Measurements from ENCODE around the gene KEAP1. TPM values are rescaled to one million over a fixed set of nuclear protein-coding genes. Genes with fewer than 3 reads are reported as not detected.
"Not testable (repeated sequence)": the region's sequence is repeated elsewhere in the genome, so short reads cannot be mapped to it uniquely, and the experiment has no call there.

KEAP1 gene
- total RNA-seq (30.4 TPM), polyA plus RNA-seq (80.1 TPM)

DNA sequence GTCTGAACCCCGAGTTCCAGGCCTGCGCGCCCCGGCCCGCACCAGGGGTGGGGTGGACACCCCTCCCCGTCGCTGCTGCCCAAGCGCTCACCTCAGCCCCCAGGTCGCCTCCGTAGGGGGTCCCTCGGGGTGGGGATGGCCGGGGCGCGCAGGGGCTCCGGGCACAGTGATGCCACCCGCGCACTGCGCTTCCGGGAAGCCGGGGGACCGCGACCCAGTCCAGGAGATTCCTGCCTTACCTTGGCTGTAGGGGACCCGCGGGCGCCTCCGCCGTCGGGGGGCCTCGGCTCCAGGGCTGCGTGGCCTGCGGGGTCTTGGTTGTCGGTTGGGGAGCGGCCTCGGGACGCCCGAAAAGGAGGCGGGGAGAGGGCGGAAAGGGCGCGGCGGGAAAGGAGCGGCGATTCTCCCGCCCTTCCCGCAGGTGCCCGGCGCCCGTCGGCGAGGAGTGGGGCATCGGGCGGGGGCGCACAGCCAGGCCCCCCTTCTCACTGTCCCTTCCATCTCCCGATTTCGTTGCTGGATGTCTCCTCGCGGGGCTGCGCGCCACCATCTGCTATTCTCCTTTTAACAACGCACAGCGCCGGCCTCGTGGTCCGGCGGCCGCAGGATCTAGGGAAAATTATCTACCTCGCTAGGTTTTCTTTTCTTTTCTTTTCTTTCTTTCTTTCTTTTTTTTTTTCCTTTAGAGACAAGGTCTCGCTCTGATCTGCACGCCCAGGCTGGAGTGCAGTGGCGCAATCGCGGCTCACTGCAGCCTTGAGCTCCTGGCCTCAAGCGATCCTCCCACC, at the start of gene KEAP1:
Gene KEAP1 (minus strand): TSS at position 355 of the 788 bp plus-strand sequence. CDS start 3,323 bp downstream, outside the sequence.
- Histone ChIP-seq H3K27ac (ENCODE audit: low read depth) (peak within 1 kb of the TSS; percentile 93), H3K4me3 (ENCODE audit: low read depth, low read length) (peak within 1 kb of the TSS; percentile 66), H3K36me3 (ENCODE audit: insufficient read depth) (no peaks in the 10 kb centered on the region), H3K4me1 (ENCODE audit: insufficient read depth) (peaks cover 1% of the 10 kb centered on the region)
- DNase-seq (ENCODE audit: extremely low spot score): no peak
- 4% methylated on average over 73 of the region's 73 CpGs for WGBS

DNA sequence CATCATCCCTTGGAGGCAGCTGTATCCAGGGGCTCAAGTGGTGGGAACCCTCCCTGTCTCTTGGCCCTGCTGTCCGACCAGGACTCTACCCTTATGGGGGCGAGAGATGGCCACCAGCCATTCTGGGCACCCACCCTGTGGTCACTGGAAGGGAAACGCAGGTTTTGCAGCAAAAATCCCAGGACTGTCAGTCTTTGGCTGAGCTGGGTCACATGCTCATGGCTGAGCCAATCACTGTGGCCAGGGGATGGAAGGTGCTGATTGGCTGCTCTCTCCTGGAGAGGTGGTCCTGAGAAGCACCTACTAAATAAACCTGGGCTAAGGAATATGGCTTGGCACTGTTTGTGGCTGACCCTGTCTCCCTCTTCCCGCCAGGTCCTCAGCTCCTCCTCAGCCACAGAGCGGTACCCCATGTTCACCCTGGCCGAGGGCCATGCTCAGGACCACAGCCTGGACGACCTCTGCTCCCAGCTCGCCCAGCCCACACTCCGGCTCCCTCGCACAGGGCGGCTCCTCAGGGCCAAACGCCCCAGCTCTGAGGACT, 49.4 kb upstream of the KEAP1 start:
- DNase-seq (ENCODE audit: extremely low spot score): no peak
- Histone ChIP-seq H3K27ac (ENCODE audit: low read depth) (no peak overlapping the region), H3K4me3 (ENCODE audit: low read depth, low read length) (no peak overlapping the region), H3K4me1 (ENCODE audit: insufficient read depth) (no peaks in the 10 kb centered on the region), H3K36me3 (ENCODE audit: insufficient read depth) (peaks cover 3% of the 10 kb centered on the region)
- 80% methylated on average over 12 of the region's 12 CpGs for WGBS

GRCh38 chr19:10551698-10552301, 48.6 kb upstream of the KEAP1 start:
- Histone ChIP-seq H3K27ac (ENCODE audit: low read depth) (no peak overlapping the region), H3K36me3 (ENCODE audit: insufficient read depth) (peaks cover 3% of the 10 kb centered on the region)

DNA sequence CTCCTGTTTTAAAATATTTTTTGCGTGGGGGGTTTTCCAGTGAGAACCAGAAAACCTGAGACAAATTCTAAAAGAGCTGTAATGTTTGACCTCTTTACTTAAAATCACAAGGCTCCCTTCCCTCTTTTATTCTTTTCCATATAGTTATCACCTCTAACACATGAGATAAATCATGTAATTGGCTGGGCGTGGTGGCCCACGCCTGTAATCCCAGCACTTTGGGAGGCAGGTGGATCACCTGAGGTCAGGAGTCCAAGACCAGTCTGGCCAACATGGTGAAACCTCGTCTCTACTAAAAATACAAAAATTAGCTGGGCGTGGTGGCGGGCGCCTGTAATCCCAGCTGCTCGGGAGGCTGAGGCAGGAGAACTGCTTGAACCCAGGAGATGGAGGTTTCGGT, 47.9 kb upstream of the KEAP1 start:
- not testable (repeated sequence) for DNase-seq (ENCODE audit: extremely low spot score); H3K36me3 ChIP-seq (ENCODE audit: insufficient read depth); H3K4me3 ChIP-seq (ENCODE audit: low read depth, low read length); H3K4me1 ChIP-seq (ENCODE audit: insufficient read depth); H3K27ac ChIP-seq (ENCODE audit: low read depth)
- 96% methylated on average over 9 of the region's 9 CpGs for WGBS

More at GRCh38 chr19:10551698-10552301, 48.6 kb upstream of the KEAP1 start:
- Histone ChIP-seq H3K4me3 (ENCODE audit: low read depth, low read length) (no peak overlapping the region), H3K4me1 (ENCODE audit: insufficient read depth) (no peaks in the 10 kb centered on the region)
- 93% methylated on average over 12 of the region's 12 CpGs for WGBS
- DNase-seq (ENCODE audit: extremely low spot score): no peak

DNA sequence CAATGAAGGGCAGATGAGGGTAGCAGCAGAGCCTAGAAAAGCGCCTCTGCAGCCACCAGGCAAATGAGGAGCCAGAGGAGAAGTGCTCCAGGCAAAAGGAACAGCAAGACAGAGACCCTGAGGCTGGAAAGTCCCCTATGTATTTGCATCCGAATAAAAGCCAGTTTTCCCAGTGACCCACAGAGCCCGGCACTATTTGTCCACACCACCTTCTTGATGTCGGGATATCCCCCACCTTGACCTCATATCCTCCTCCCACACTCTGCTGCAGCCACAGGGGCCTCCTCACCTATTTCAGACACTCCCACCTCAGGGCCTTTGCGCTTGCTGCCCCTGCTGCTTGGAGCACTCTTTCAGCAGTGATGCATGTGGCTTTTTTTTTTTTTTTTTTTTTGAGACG, 47.2 kb upstream of the KEAP1 start:
- no peak overlapping the region for H3K4me3 ChIP-seq (ENCODE audit: low read depth, low read length)
- no peaks in the 10 kb centered on the region for H3K4me1 ChIP-seq (ENCODE audit: insufficient read depth)
- no peak for DNase-seq (ENCODE audit: extremely low spot score)
- peaks cover 3% of the 10 kb centered on the region for H3K36me3 ChIP-seq (ENCODE audit: insufficient read depth)
- no peak overlapping the region for H3K27ac ChIP-seq (ENCODE audit: low read depth)
- 95% methylated on average over 6 of the region's 6 CpGs for WGBS

DNA sequence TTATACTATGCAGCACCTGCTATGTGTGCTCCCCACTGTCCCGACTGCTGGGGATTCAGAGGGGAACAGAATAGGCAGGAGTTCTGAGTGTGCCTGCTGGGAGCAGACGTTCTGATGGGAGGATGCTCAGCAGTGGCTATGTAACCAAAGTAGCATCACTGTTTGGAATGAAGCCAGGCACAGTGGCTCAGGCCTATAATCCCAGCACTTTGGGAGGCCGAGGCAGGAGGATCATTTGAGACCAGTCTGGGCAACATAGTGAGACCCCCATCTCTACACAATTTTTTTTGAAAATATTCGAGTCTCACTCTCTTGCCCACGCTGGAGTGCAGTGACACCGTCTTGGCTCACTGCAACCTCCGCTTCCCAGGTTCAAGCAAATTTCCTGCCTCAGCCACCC, 46.6 kb upstream of the KEAP1 start:
- H3K4me1 ChIP-seq (ENCODE audit: insufficient read depth): peaks cover under 1% of the 10 kb centered on the region
- 87% methylated on average over 7 of the region's 7 CpGs for WGBS
- peaks cover 3% of the 10 kb centered on the region for H3K36me3 ChIP-seq (ENCODE audit: insufficient read depth)
- no peak overlapping the region for H3K27ac ChIP-seq (ENCODE audit: low read depth)
- H3K4me3 ChIP-seq (ENCODE audit: low read depth, low read length): no peak overlapping the region
- no peak for DNase-seq (ENCODE audit: extremely low spot score)

- WGBS: 96% methylated on average over 18 of the region's 18 CpGs
- Histone ChIP-seq H3K4me3 (ENCODE audit: low read depth, low read length) (no peak overlapping the region), H3K4me1 (ENCODE audit: insufficient read depth) (peaks cover 2% of the 10 kb centered on the region), H3K36me3 (ENCODE audit: insufficient read depth) (peaks cover 3% of the 10 kb centered on the region), H3K27ac (ENCODE audit: low read depth) (no peak overlapping the region)
- DNase-seq (ENCODE audit: extremely low spot score): no peak
These were observed 45.7 kb upstream of the KEAP1 start for GRCh38 chr19:10548746-10549276.

GRCh38 chr19:10546817-10547216, 43.7 kb upstream of the KEAP1 start:
- Histone ChIP-seq H3K36me3 (ENCODE audit: insufficient read depth) (peaks cover 3% of the 10 kb centered on the region), H3K27ac (ENCODE audit: low read depth) (no peak overlapping the region), H3K4me1 (ENCODE audit: insufficient read depth) (peaks cover 2% of the 10 kb centered on the region), H3K4me3 (ENCODE audit: low read depth, low read length) (no peak overlapping the region)
- 91% methylated on average over 17 of the region's 17 CpGs for WGBS
- no peak for DNase-seq (ENCODE audit: extremely low spot score)

DNA sequence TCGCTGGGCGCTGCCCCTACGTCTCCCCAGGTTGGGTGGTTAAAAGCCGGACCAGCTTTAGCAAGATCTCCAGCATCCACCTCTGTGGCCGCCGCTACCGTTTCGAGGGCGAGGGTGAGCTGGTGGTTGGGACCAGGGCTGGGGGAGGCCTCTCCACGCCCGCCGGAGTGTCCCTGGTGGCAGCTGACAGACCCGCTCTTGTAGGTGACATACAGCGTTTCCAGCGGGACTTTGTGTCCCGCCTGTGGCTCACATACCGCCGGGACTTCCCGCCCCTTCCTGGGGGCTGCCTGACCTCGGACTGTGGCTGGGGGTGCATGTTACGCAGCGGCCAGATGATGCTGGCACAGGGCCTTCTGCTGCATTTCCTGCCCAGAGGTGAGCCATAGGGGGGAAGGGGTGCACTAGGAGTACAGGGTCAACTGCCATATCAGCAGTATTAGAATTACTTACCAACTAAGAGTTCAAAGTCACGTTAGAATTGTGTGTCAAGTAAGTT, 41.6 kb upstream of the KEAP1 start:
- 59% methylated on average over 23 of the region's 23 CpGs for WGBS
- DNase-seq (ENCODE audit: extremely low spot score): no peak
- Histone ChIP-seq H3K4me3 (ENCODE audit: low read depth, low read length) (peak overlapping the region; percentile 93), H3K36me3 (ENCODE audit: insufficient read depth) (peaks cover 3% of the 10 kb centered on the region), H3K4me1 (ENCODE audit: insufficient read depth) (peaks cover 2% of the 10 kb centered on the region), H3K27ac (ENCODE audit: low read depth) (no peak overlapping the region)

DNA sequence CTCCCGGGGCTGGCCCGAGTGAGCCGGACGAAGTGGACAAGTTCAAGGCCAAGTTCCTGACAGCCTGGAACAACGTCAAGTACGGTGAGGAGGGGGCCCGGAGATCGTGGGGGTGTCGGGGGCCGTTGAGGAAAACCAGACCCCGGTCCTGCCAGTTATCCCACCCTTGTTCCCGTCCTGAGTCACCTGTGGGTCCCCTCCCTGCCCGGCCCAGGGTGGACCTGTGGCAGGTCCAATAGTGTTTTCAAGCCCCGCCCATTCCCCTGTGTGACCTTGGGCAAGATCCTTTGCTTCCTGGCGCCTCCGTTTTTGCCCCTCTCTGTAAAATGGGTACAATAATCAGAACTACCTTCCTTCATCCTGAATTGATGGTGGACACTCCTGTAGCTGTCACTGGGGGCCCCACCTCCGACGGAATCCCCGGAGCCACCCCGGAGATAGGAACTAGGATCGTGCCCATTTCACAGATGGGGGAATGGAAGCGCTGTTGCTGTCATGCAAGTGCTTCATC, 41.1 kb upstream of the KEAP1 start:
- Histone ChIP-seq H3K4me3 (ENCODE audit: low read depth, low read length) (peak overlapping the region; percentile 93), H3K36me3 (ENCODE audit: insufficient read depth) (peaks cover 3% of the 10 kb centered on the region), H3K4me1 (ENCODE audit: insufficient read depth) (peaks cover 2% of the 10 kb centered on the region), H3K27ac (ENCODE audit: low read depth) (peak overlapping the region; percentile 93)
- DNase-seq (ENCODE audit: extremely low spot score): no peak
- 19% methylated on average over 22 of the region's 22 CpGs for WGBS

DNA sequence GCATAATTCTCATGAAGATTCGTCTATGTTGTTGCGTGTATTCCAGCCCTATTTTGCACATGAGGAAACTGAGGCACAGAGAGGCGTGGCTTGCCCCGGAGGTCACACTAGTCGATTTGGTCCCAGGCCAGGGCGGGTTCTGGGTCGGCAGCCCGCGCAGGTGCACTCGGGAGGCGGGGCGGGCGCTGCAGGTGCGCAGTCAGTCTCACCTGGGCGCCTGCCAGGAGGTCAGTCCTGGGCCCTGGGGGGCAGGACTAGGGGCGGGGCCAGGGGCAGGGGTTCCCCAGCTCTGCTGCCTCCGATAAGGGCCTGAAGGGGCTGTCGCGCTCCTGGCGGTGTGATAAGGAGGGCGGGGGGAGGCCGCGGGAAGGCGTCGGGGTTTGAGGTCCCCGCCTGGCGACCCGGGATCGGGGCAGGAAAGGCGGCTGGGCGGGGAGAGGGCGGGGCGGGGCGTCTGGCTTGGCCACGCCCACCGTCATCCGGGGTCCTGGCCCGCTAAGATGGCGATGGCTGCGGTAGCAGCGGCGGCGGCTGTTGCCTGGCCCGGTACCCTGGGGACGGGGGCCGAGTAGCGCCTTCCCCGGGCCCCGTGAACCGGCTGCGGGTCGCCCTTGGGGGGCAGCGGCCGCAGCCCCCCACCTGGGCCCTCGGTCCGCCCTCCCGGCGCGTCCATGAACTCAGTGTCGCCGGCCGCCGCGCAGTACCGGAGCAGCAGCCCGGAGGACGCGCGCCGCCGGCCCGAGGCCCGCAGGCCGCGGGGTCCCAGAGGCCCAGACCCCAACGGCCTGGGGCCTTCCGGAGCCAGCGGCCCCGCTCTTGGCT, 40.5 kb upstream of the KEAP1 start, which contains the start of gene ATG4D:
Gene ATG4D (plus strand): TSS at position 485 of the 822 bp plus-strand sequence. CDS start 187 bp downstream, at position 672.
- Histone ChIP-seq H3K4me3 (ENCODE audit: low read depth, low read length) (peak within 1 kb of the TSS; percentile 93), H3K27ac (ENCODE audit: low read depth) (peak within 1 kb of the TSS; percentile 93), H3K4me1 (ENCODE audit: insufficient read depth) (peaks cover 2% of the 10 kb centered on the region), H3K36me3 (ENCODE audit: insufficient read depth) (peaks cover under 1% of the 10 kb centered on the region)
- WGBS: under 1% methylated on average over 79 of the region's 79 CpGs
- no peak for DNase-seq (ENCODE audit: extremely low spot score)

GRCh38 chr19:10543059-10543419, 39.9 kb upstream of the KEAP1 start:
- no peak overlapping the region for H3K27ac ChIP-seq (ENCODE audit: low read depth)
- DNase-seq (ENCODE audit: extremely low spot score): no peak
- WGBS: 55% methylated on average over 8 of the region's 8 CpGs
- no peaks in the 10 kb centered on the region for H3K36me3 ChIP-seq (ENCODE audit: insufficient read depth)
- peaks cover 2% of the 10 kb centered on the region for H3K4me1 ChIP-seq (ENCODE audit: insufficient read depth)
- no peak overlapping the region for H3K4me3 ChIP-seq (ENCODE audit: low read depth, low read length)

- not testable (repeated sequence) for H3K27ac ChIP-seq (ENCODE audit: low read depth); H3K36me3 ChIP-seq (ENCODE audit: insufficient read depth); H3K4me1 ChIP-seq (ENCODE audit: insufficient read depth); H3K4me3 ChIP-seq (ENCODE audit: low read depth, low read length); DNase-seq (ENCODE audit: extremely low spot score)
- 74% methylated on average over 9 of the region's 9 CpGs for WGBS
These were observed 35.9 kb upstream of the KEAP1 start for GRCh38 chr19:10539016-10539415.

Data from urinary bladder (tissue), 4 donors.